Osteoblast (primary cell): ENCODE measurements around the gene ATP2A3. TPM values are rescaled to one million over a fixed set of nuclear protein-coding genes. Genes with fewer than 3 reads are reported as not detected.

Source experiments
- DNase-seq: peaks from one replicate; pipeline ENCODE4 v3.0.0; 2011; ENCODE audit warnings: low spot score, mixed read lengths; ENCODE audit not compliant: insufficient read length; ENCODE audit errors: missing footprints
- H2AFZ ChIP-seq: 2 replicates; pipeline ENCODE4 v1.6.0; 2011; ENCODE audit warnings: mild to moderate bottlenecking, low read length
- H3K27ac ChIP-seq: 2 replicates; pipeline ENCODE4 v1.5.1; 2011; ENCODE audit warnings: mild to moderate bottlenecking, low read depth, low read length, moderate library complexity
- H3K27me3 ChIP-seq: 2 replicates; pipeline ENCODE4 v1.6.0; 2012; ENCODE audit warnings: mild to moderate bottlenecking, control low read depth, inconsistent platforms, low read length, moderate library complexity; ENCODE audit not compliant: insufficient read depth
- H3K36me3 ChIP-seq: 2 replicates; pipeline ENCODE4 v1.5.1; 2011; ENCODE audit warnings: mild to moderate bottlenecking, low read length, control low read depth, moderate library complexity; ENCODE audit not compliant: insufficient read depth
- H3K4me1 ChIP-seq: 2 replicates; pipeline ENCODE4 v1.5.1; 2011; ENCODE audit warnings: mild to moderate bottlenecking, low read length, control low read depth, moderate library complexity; ENCODE audit not compliant: insufficient read depth
- H3K4me2 ChIP-seq: 2 replicates; pipeline ENCODE4 v1.6.0; 2011; ENCODE audit warnings: mild to moderate bottlenecking, low read length; ENCODE audit not compliant: insufficient read depth
- H3K4me3 ChIP-seq: fragments of 200-600 bp; sonication (generic); 3 replicates; pipeline ENCODE4 v1.5.1; 2012; ENCODE audit warnings: mild to moderate bottlenecking, low read length, inconsistent platforms; ENCODE audit not compliant: insufficient read depth
- H3K79me2 ChIP-seq: 2 replicates; pipeline ENCODE4 v1.6.0; 2012; ENCODE audit warnings: mild to moderate bottlenecking, low read length, control low read depth, inconsistent platforms; ENCODE audit not compliant: insufficient read depth
- H3K9me3 ChIP-seq: 2 replicates; pipeline ENCODE4 v1.5.1; 2011; ENCODE audit warnings: low read depth, low read length, control low read depth
- H4K20me1 ChIP-seq: 2 replicates; pipeline ENCODE4 v1.6.0; 2012; ENCODE audit warnings: mild to moderate bottlenecking, low read length, control low read depth; ENCODE audit not compliant: insufficient read depth
- CTCF ChIP-seq: IDR thresholded peaks from 2 replicates; pipeline ENCODE4 v1.5.1; 2011; ENCODE audit warnings: mild to moderate bottlenecking, low read depth, low read length, moderate library complexity; ENCODE audit errors: extremely low read depth
- total RNA-seq: library from RNA; depleted of rRNA; stranded (reverse); fragments of >200 nt; gene quantifications from 2 replicates; pipeline ENCODE4 v1.2.3, GENCODE V29; 2012

Gene ATP2A3
- total RNA-seq, 1 donor, result 1.4 TPM

- Histone ChIP-seq H4K20me1 (no peaks in the 10 kb centered on the region), H3K9me3 (no peaks in the 10 kb centered on the region), H3K4me3 (no peak overlapping the region), H3K4me2 (no peak overlapping the region), H3K27ac (no peak overlapping the region), H3K79me2 (no peaks in the 10 kb centered on the region), H2AFZ (no peak overlapping the region), H3K4me1 (no peaks in the 10 kb centered on the region), H3K27me3 (peaks cover 3% of the 10 kb centered on the region), H3K36me3 (no peaks in the 10 kb centered on the region)
- peak; percentile 70 for DNase-seq
- TF ChIP-seq CTCF, result no peak
Observed at GRCh38 chr17:3929764-3930163, 34.5 kb downstream of the ATP2A3 start.

GRCh38 chr17:3929181-3929580, 35.1 kb downstream of the ATP2A3 start:
- peak; percentile 89 for DNase-seq
- Histone ChIP-seq H3K4me1 (no peaks in the 10 kb centered on the region), H3K79me2 (no peaks in the 10 kb centered on the region), H3K4me2 (no peak overlapping the region), H3K9me3 (no peaks in the 10 kb centered on the region), H4K20me1 (no peaks in the 10 kb centered on the region), H3K36me3 (no peaks in the 10 kb centered on the region), H3K27ac (no peak overlapping the region), H2AFZ (no peak overlapping the region), H3K4me3 (no peak overlapping the region), H3K27me3 (peaks cover 3% of the 10 kb centered on the region)
- no peak for TF ChIP-seq CTCF

DNA sequence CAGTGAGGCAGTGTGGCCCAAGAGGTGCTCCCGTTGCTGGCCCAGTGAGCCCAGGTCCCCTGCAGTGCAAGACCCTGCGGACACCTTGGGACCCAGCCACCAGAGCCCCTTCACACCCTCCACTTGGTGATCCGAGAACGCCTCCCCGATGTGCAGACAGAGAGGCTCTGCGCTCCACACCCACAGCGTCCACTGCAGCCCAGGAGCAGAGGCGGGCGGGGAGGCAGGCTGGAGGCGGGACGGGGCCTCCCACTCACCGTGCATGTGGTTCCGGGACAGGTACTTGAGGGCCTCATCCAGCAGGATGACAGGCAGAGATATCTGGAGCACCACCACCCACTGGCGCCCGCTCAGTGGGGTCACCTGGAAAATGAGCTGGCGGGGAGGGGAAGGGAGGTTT, 35.8 kb downstream of the ATP2A3 start:
- no peaks in the 10 kb centered on the region for H3K79me2 ChIP-seq
- no peak for TF ChIP-seq CTCF
- H3K9me3 ChIP-seq, result no peaks in the 10 kb centered on the region
- peaks cover 3% of the 10 kb centered on the region for H3K27me3 ChIP-seq
- no peaks in the 10 kb centered on the region for H4K20me1 ChIP-seq
- no peak overlapping the region for H3K4me2 ChIP-seq
- no peak overlapping the region for H2AFZ ChIP-seq
- H3K36me3 ChIP-seq, result no peaks in the 10 kb centered on the region
- no peak overlapping the region for H3K27ac ChIP-seq
- no peaks in the 10 kb centered on the region for H3K4me1 ChIP-seq
- peak; percentile 62 for DNase-seq
- no peak overlapping the region for H3K4me3 ChIP-seq

DNA sequence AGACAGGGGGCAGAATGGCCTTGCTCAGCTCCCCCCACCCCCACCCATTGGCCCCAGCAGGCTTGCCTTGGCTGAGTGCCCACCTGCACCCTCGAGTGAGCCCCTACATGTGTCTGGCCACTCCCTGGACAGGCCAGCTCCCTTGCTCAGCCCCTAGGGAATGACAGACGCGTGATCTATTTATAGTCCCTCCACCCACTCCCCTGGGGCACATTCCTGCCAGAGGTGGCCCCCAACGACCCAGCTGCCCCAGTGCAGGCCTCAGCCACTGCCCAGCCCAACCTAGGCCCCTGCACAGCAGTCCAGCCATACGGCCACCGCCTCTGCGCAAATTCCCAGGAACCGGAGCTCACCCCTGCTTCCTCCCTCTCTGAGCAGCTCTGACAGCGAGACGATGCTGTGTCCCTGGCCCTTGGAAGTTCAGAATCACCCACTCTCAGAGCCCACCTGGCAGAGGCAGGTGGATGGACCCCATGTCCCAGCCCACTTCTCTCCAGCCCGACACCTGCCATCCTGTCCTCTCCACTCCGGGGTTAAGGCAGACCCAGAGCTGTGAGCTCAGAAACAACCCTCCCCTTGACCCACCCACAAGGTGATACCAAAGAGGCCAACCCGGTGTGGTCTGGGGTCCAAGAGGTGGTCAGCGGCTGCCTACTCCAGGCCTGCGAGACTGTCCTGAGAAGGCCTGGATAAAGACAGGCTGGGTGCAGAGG, 36.5 kb downstream of the ATP2A3 start:
- no peaks in the 10 kb centered on the region for H3K79me2 ChIP-seq
- no peaks in the 10 kb centered on the region for H4K20me1 ChIP-seq
- H3K27ac ChIP-seq, result no peak overlapping the region
- no peaks in the 10 kb centered on the region for H3K9me3 ChIP-seq
- no peaks in the 10 kb centered on the region for H3K4me1 ChIP-seq
- no peak overlapping the region for H3K4me3 ChIP-seq
- H3K4me2 ChIP-seq, result no peak overlapping the region
- no peaks in the 10 kb centered on the region for H3K36me3 ChIP-seq
- TF ChIP-seq CTCF, result no peak
- H3K27me3 ChIP-seq, result peaks cover 3% of the 10 kb centered on the region
- no peak overlapping the region for H2AFZ ChIP-seq
- peak; percentile 66 for DNase-seq
